H9 (cell line): ENCODE measurements around the gene MCHR2. TPM values are rescaled to one million over a fixed set of nuclear protein-coding genes. Genes with fewer than 3 reads are reported as not detected.

ENCODE experiments used
- DNase-seq: peaks from one replicate; pipeline ENCODE4 v3.0.0-alpha.2; 2017
- H2AFZ ChIP-seq: one replicate; pipeline ENCODE4 v1.6.1; 2013; ENCODE audit warnings: mild to moderate bottlenecking, low read length, control low read depth, moderate library complexity
- H2AK5ac ChIP-seq: 2 replicates; pipeline ENCODE4 v1.6.1; 2013; ENCODE audit warnings: low read length, control low read depth, mixed read lengths; ENCODE audit not compliant: insufficient read length
- H2BK120ac ChIP-seq: one replicate; pipeline ENCODE4 v1.6.1; 2013; ENCODE audit warnings: low read depth, mild to moderate bottlenecking, low read length, control low read depth, inconsistent platforms; ENCODE audit not compliant: poor library complexity, severe bottlenecking
- H2BK12ac ChIP-seq: 2 replicates; pipeline ENCODE4 v1.6.1; 2013; ENCODE audit warnings: low read length, control low read depth, mixed read lengths, low read depth; ENCODE audit not compliant: insufficient read length
- H2BK15ac ChIP-seq: 2 replicates; pipeline ENCODE4 v1.6.1; 2013; ENCODE audit warnings: low read depth, low read length, control low read depth
- H2BK20ac ChIP-seq: one replicate; pipeline ENCODE4 v1.6.1; 2013; ENCODE audit warnings: low read depth, mild to moderate bottlenecking, low read length, control low read depth, inconsistent platforms; ENCODE audit not compliant: poor library complexity, severe bottlenecking
- H2BK5ac ChIP-seq: 2 replicates; pipeline ENCODE4 v1.6.1; 2013; ENCODE audit warnings: low read length, control low read depth, mixed read lengths; ENCODE audit not compliant: insufficient read length
- H3K14ac ChIP-seq: 2 replicates; pipeline ENCODE4 v1.6.1; 2013; ENCODE audit warnings: low read length, control low read depth; ENCODE audit not compliant: insufficient read depth
- H3K18ac ChIP-seq: 2 replicates; pipeline ENCODE4 v1.6.1; 2013; ENCODE audit warnings: low read depth, mild to moderate bottlenecking, mixed read lengths, low read length, control low read depth; ENCODE audit not compliant: insufficient read length
- H3K23ac ChIP-seq: 2 replicates; pipeline ENCODE4 v1.6.1; 2013; ENCODE audit warnings: low read length, control low read depth, mixed read lengths, low read depth; ENCODE audit not compliant: insufficient read length
- H3K23me2 ChIP-seq: 2 replicates; pipeline ENCODE4 v1.6.1; 2013; ENCODE audit warnings: low read depth, mild to moderate bottlenecking, mixed read lengths, low read length, control low read depth; ENCODE audit not compliant: insufficient read length, poor library complexity, severe bottlenecking
- H3K27ac ChIP-seq: 2 replicates; pipeline ENCODE4 v1.5.1; 2013; ENCODE audit warnings: low read length, control low read depth, mixed read lengths, low read depth; ENCODE audit not compliant: insufficient read length
- H3K27me3 ChIP-seq: 2 replicates; pipeline ENCODE4 v1.6.1; 2013; ENCODE audit warnings: low read length, control low read depth, inconsistent platforms; ENCODE audit not compliant: insufficient read depth
- H3K4ac ChIP-seq: 2 replicates; pipeline ENCODE4 v1.6.1; 2013; ENCODE audit warnings: low read depth, mild to moderate bottlenecking, control low read depth, inconsistent platforms, low read length, moderate library complexity
- H3K4me1 ChIP-seq: 2 replicates; pipeline ENCODE4 v1.6.1; 2013; ENCODE audit warnings: low read length, control low read depth, inconsistent platforms; ENCODE audit not compliant: insufficient read depth
- H3K4me2 ChIP-seq: 2 replicates; pipeline ENCODE4 v1.6.1; 2013; ENCODE audit warnings: low read length, control low read depth, mixed read lengths; ENCODE audit not compliant: insufficient read length, insufficient read depth
- H3K56ac ChIP-seq: 2 replicates; pipeline ENCODE4 v1.6.1; 2013; ENCODE audit warnings: low read depth, mild to moderate bottlenecking, mixed read lengths, low read length, control low read depth; ENCODE audit not compliant: insufficient read length
- H3K79me1 ChIP-seq: 2 replicates; pipeline ENCODE4 v1.6.1; 2013; ENCODE audit warnings: low read depth, mild to moderate bottlenecking, moderate library complexity, low read length, control low read depth, inconsistent platforms; ENCODE audit not compliant: insufficient read depth, poor library complexity, severe bottlenecking
- H3K79me2 ChIP-seq: 2 replicates; pipeline ENCODE4 v1.6.1; 2013; ENCODE audit warnings: low read length, control low read depth, inconsistent platforms; ENCODE audit not compliant: insufficient read depth
- H3K9ac ChIP-seq: 2 replicates; pipeline ENCODE4 v1.6.1; 2013; ENCODE audit warnings: low read length, control low read depth, mixed read lengths; ENCODE audit not compliant: insufficient read length; ENCODE audit errors: extremely low read depth
- H3K9me3 ChIP-seq: one replicate; pipeline ENCODE4 v1.6.1; 2013; ENCODE audit warnings: low read depth, low read length, inconsistent platforms; ENCODE audit not compliant: control insufficient read depth
- H3T11ph ChIP-seq: one replicate; pipeline ENCODE4 v1.6.1; 2013; ENCODE audit warnings: mild to moderate bottlenecking, low read length, control low read depth, inconsistent platforms
- H4K20me1 ChIP-seq: one replicate; pipeline ENCODE4 v1.6.1; 2013; ENCODE audit not compliant: control insufficient read depth, insufficient read length, insufficient read depth
- H4K5ac ChIP-seq: 2 replicates; pipeline ENCODE4 v1.6.1; 2013; ENCODE audit warnings: low read depth, mild to moderate bottlenecking, mixed read lengths, low read length, control low read depth; ENCODE audit not compliant: insufficient read length
- H4K8ac ChIP-seq: replicated peaks from 2 replicates; pipeline ENCODE4 v1.6.1; 2013; ENCODE audit warnings: low read length, control low read depth, mixed read lengths, low read depth; ENCODE audit not compliant: insufficient read length
- H4K91ac ChIP-seq: 2 replicates; pipeline ENCODE4 v1.6.1; 2013; ENCODE audit warnings: low read depth, mild to moderate bottlenecking, moderate library complexity, mixed read lengths, low read length, control low read depth; ENCODE audit not compliant: insufficient read length
- H3K27ac Mint-ChIP-seq, 3 experiments: 2 replicates in 2 of 3; 3 replicates in 1 of 3; pipeline ENCODE4 v1.8.0; 2020 to 2021; ENCODE audit warnings: mixed read lengths in 3 of 3, mild to moderate bottlenecking in 1 of 3, moderate library complexity in 1 of 3
- H3K27me3 Mint-ChIP-seq: 2 replicates; pipeline ENCODE4 v1.8.0; 2021; ENCODE audit warnings: low read depth, mild to moderate bottlenecking, moderate library complexity, mixed read lengths
- H3K36me3 Mint-ChIP-seq, 3 experiments: 2 replicates in 2 of 3; 3 replicates in 1 of 3; pipeline ENCODE4 v1.8.0; 2020 to 2021; ENCODE audit warnings: low read depth in 3 of 3, mixed read lengths in 3 of 3; ENCODE audit not compliant: insufficient read depth in 1 of 3
- H3K4me1 Mint-ChIP-seq, 2 experiments: 2 replicates each; pipeline ENCODE4 v1.8.0; 2020; ENCODE audit warnings: mixed read lengths in 2 of 2
- H3K4me3 Mint-ChIP-seq, 2 experiments: 2 replicates in 1 of 2; 3 replicates in 1 of 2; pipeline ENCODE4 v1.8.0; 2020 to 2021; ENCODE audit warnings: mild to moderate bottlenecking in 2 of 2, mixed read lengths in 2 of 2, moderate library complexity in 1 of 2
- H3K9me3 Mint-ChIP-seq, 2 experiments: 2 replicates in 1 of 2; 3 replicates in 1 of 2; pipeline ENCODE4 v1.8.0; 2020; ENCODE audit warnings: mild to moderate bottlenecking in 2 of 2, mixed read lengths in 2 of 2, moderate library complexity in 1 of 2
- total RNA-seq: library from RNA; stranded (reverse); gene quantifications from 2 replicates; pipeline ENCODE4 v1.2.1, GENCODE V29; 2021
- TF ChIP-seq, protein P1 (sequence below): fragments of 200-600 bp; sonication (generic); conservative IDR thresholded peaks from 3 replicates; pipeline ENCODE4 v1.8.0; 2021; ENCODE audit warnings: antibody characterized with exemption, mild to moderate bottlenecking

MCHR2 gene
- total RNA-seq, 1 experiment from 2014 or later, result not detected

DNA sequence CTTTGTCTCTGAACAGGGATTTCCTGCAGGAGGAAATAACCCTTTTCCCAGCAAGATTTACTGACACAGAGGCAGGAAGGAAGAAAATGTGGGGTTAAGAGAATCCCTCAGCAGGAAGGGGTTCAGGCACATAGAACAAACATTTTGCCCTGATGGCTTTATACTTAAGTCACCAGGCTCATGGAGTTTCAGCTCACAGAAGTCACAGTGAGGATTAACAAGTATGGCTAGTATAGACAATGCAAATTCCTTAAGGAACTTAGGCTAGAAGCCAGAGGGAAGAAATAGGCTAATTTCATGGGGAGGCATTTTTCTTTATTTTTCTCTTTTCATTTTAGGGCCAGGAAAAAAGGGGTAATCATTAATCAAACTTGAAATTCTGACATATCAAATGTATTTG lies 50.2 kb downstream of the MCHR2 start:
- no peak overlapping the region for H3K4me2 ChIP-seq
- no peak overlapping the region for H2AFZ ChIP-seq

More for the DNA sequence above, 50.2 kb downstream of the MCHR2 start:
- Histone ChIP-seq H3K9me3 (no peaks in the 10 kb centered on the region), H3K4me1 (no peaks in the 10 kb centered on the region), H4K5ac (no peak overlapping the region), H3K9ac (no peak overlapping the region), H2BK20ac (no peak overlapping the region), H2BK120ac (no peak overlapping the region), H3K4ac (no peak overlapping the region), H3T11ph (no peak overlapping the region), H3K14ac (no peak overlapping the region), H3K23ac (no peak overlapping the region), H3K56ac (no peak overlapping the region), H2BK5ac (no peak overlapping the region), H4K8ac (no peak overlapping the region), H2BK12ac (no peak overlapping the region), H4K91ac (no peak overlapping the region), H3K18ac (no peak overlapping the region), H3K27ac (no peak overlapping the region), H3K79me1 (no peaks in the 10 kb centered on the region), H3K79me2 (no peaks in the 10 kb centered on the region), H3K23me2 (no peaks in the 10 kb centered on the region), H2BK15ac (no peak overlapping the region), H3K27me3 (no peaks in the 10 kb centered on the region), H2AK5ac (no peak overlapping the region), H4K20me1 (no peaks in the 10 kb centered on the region)
- Mint-ChIP-seq H3K36me3 (no peaks in the 10 kb centered on the region), H3K4me3 (no peak overlapping the region), H3K27ac (peak overlapping the region in 1 of 3 experiments; percentile 2; a peak in 1 of 7 replicates), H3K27me3 (no peaks in the 10 kb centered on the region), H3K9me3 (no peaks in the 10 kb centered on the region), H3K4me1 (peaks cover 8% of the 10 kb centered on the region in 2 experiments)
- TF ChIP-seq, protein P1, sequence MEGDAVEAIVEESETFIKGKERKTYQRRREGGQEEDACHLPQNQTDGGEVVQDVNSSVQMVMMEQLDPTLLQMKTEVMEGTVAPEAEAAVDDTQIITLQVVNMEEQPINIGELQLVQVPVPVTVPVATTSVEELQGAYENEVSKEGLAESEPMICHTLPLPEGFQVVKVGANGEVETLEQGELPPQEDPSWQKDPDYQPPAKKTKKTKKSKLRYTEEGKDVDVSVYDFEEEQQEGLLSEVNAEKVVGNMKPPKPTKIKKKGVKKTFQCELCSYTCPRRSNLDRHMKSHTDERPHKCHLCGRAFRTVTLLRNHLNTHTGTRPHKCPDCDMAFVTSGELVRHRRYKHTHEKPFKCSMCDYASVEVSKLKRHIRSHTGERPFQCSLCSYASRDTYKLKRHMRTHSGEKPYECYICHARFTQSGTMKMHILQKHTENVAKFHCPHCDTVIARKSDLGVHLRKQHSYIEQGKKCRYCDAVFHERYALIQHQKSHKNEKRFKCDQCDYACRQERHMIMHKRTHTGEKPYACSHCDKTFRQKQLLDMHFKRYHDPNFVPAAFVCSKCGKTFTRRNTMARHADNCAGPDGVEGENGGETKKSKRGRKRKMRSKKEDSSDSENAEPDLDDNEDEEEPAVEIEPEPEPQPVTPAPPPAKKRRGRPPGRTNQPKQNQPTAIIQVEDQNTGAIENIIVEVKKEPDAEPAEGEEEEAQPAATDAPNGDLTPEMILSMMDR, result no peak
- no peak for DNase-seq
